Coronary artery (tissue), 2 donors: ENCODE data around the gene MFF.

Experiments
- DNase-seq: peaks from one replicate; pipeline ENCODE4 v3.0.0-alpha.2; 2017; ENCODE audit warnings: low spot score
- H3K27ac ChIP-seq, 2 donors: fragments of 200-600 bp; sonication (generic); one replicate each; pipeline ENCODE4 v1.5.1; 2016 to 2019
- H3K4me3 ChIP-seq: fragments of 200-600 bp; sonication (generic); 2 replicates; pipeline ENCODE4 v1.5.1; 2016; ENCODE audit warnings: mild to moderate bottlenecking, moderate library complexity
- CTCF ChIP-seq: fragments of 200-600 bp; sonication (generic); IDR thresholded peaks from one replicate; pipeline ENCODE4 v1.5.1; 2019; ENCODE audit warnings: antibody characterized with exemption

MFF gene

GRCh38 chr2:227295806-227296205 lies 29.2 kb upstream of the MFF start:
- no peak for TF ChIP-seq CTCF
- DNase-seq: no peak
- H3K4me3 ChIP-seq: no peak overlapping the region
- no peak overlapping the region for H3K27ac ChIP-seq

GRCh38 chr2:227296671-227297405 lies 28.2 kb upstream of the MFF start:
- DNase-seq: no peak
- no peak overlapping the region for H3K4me3 ChIP-seq
- H3K27ac ChIP-seq: no peak overlapping the region
- no peak for TF ChIP-seq CTCF

- DNase-seq: no peak
- no peak overlapping the region for H3K4me3 ChIP-seq
- no peak for TF ChIP-seq CTCF
- no peak overlapping the region for H3K27ac ChIP-seq
Observed at GRCh38 chr2:227301523-227301922, 23.5 kb upstream of the MFF start.

- H3K4me3 ChIP-seq: no peak overlapping the region
- no peak overlapping the region for H3K27ac ChIP-seq
- no peak for TF ChIP-seq CTCF
Observed at GRCh38 chr2:227308784-227309183, 16.3 kb upstream of the MFF start.

GRCh38 chr2:227310756-227311110 lies 14.3 kb upstream of the MFF start:
- no peak overlapping the region for H3K27ac ChIP-seq
- no peak for DNase-seq

More at GRCh38 chr2:227308784-227309183, 16.3 kb upstream of the MFF start:
- DNase-seq: no peak

GRCh38 chr2:227311861-227312506 lies 13.1 kb upstream of the MFF start:
- TF ChIP-seq CTCF: no peak
- Histone ChIP-seq H3K4me3 (no peak overlapping the region), H3K27ac (no peak overlapping the region)
- DNase-seq: no peak

More at GRCh38 chr2:227310756-227311110, 14.3 kb upstream of the MFF start:
- H3K4me3 ChIP-seq: no peak overlapping the region
- TF ChIP-seq CTCF: no peak

GRCh38 chr2:227312579-227312978 lies 12.5 kb upstream of the MFF start:
- DNase-seq: no peak
- no peak overlapping the region for H3K27ac ChIP-seq
- H3K4me3 ChIP-seq: no peak overlapping the region
- TF ChIP-seq CTCF: no peak
